ENCODE results near the gene ASCC3.

ASCC3 gene

GRCh38 chr6:100730001-100730980 is 150.8 kb downstream of the ASCC3 start:
- H3K4me3 ChIP-seq (ENCODE audit: low read length) = no peak overlapping the region
- no peak overlapping the region for H3K27ac ChIP-seq (ENCODE audit: low read length)
- no peaks in the 10 kb centered on the region for H3K9me3 ChIP-seq (ENCODE audit: control insufficient read depth, insufficient read depth, low read length)
- no peak for DNase-seq (ENCODE audit: low read depth, low spot score)
- H3K27me3 ChIP-seq (ENCODE audit: control insufficient read depth, insufficient read depth, low read length) = no peaks in the 10 kb centered on the region
- H3K36me3 ChIP-seq (ENCODE audit: control insufficient read depth, insufficient read depth, low read length) = no peaks in the 10 kb centered on the region
- H3K4me1 ChIP-seq (ENCODE audit: control insufficient read depth, insufficient read depth, low read length) = no peaks in the 10 kb centered on the region
- no CpG with 5 or more reads among the region's 7 CpGs for WGBS (ENCODE audit: insufficient coverage, insufficient read length)

GRCh38 chr6:100726666-100727065 is 154.5 kb downstream of the ASCC3 start:
- no peaks in the 10 kb centered on the region for H3K4me1 ChIP-seq (ENCODE audit: control insufficient read depth, insufficient read depth, low read length)
- H3K9me3 ChIP-seq (ENCODE audit: control insufficient read depth, insufficient read depth, low read length) = no peaks in the 10 kb centered on the region
- H3K4me3 ChIP-seq (ENCODE audit: low read length) = no peak overlapping the region
- no CpG with 5 or more reads among the region's 1 CpG for WGBS (ENCODE audit: insufficient coverage, insufficient read length)
- H3K36me3 ChIP-seq (ENCODE audit: control insufficient read depth, insufficient read depth, low read length) = no peaks in the 10 kb centered on the region
- DNase-seq (ENCODE audit: low read depth, low spot score) = no peak
- H3K27ac ChIP-seq (ENCODE audit: low read length) = no peak overlapping the region
- H3K27me3 ChIP-seq (ENCODE audit: control insufficient read depth, insufficient read depth, low read length) = no peaks in the 10 kb centered on the region

- H3K27me3 ChIP-seq (ENCODE audit: control insufficient read depth, insufficient read depth, low read length) = no peaks in the 10 kb centered on the region
- H3K4me3 ChIP-seq (ENCODE audit: low read length) = no peak overlapping the region
- no peaks in the 10 kb centered on the region for H3K4me1 ChIP-seq (ENCODE audit: control insufficient read depth, insufficient read depth, low read length)
- no peaks in the 10 kb centered on the region for H3K36me3 ChIP-seq (ENCODE audit: control insufficient read depth, insufficient read depth, low read length)
- no peak overlapping the region for H3K27ac ChIP-seq (ENCODE audit: low read length)
- DNase-seq (ENCODE audit: low read depth, low spot score) = no peak
- WGBS (ENCODE audit: insufficient coverage, insufficient read length) = no CpG with 5 or more reads among the region's 5 CpGs
- no peaks in the 10 kb centered on the region for H3K9me3 ChIP-seq (ENCODE audit: control insufficient read depth, insufficient read depth, low read length)
Observed at GRCh38 chr6:100724696-100725095, 156.4 kb downstream of the ASCC3 start.

- H3K27me3 ChIP-seq (ENCODE audit: control insufficient read depth, insufficient read depth, low read length) = no peaks in the 10 kb centered on the region
- DNase-seq (ENCODE audit: low read depth, low spot score) = no peak
- no peak overlapping the region for H3K27ac ChIP-seq (ENCODE audit: low read length)
- H3K36me3 ChIP-seq (ENCODE audit: control insufficient read depth, insufficient read depth, low read length) = no peaks in the 10 kb centered on the region
- H3K9me3 ChIP-seq (ENCODE audit: control insufficient read depth, insufficient read depth, low read length) = no peaks in the 10 kb centered on the region
- no CpG with 5 or more reads among the region's 1 CpG for WGBS (ENCODE audit: insufficient coverage, insufficient read length)
- H3K4me1 ChIP-seq (ENCODE audit: control insufficient read depth, insufficient read depth, low read length) = no peaks in the 10 kb centered on the region
- no peak overlapping the region for H3K4me3 ChIP-seq (ENCODE audit: low read length)
Observed at GRCh38 chr6:100724222-100724621, 156.9 kb downstream of the ASCC3 start.

DNA sequence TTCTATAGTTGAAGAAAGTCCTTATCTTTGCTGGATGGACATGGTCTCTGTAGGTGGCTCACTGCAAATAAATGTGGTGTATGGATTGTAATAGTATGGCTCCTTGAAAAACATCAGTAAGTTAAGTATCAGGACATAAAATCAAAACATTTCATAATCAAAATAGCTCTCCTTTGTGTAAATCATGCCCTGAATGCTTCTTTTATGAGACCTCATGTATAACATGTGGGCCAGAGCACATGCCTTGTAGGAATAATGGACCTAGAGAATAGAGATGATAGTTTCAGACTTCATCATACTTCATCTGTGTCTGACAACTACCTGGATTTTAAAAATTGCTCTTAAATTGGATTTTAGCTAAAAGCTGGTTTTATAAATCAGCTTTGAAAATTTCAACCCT is 159.9 kb downstream of the ASCC3 start:
- Histone ChIP-seq H3K4me3 (ENCODE audit: low read length) (no peak overlapping the region), H3K36me3 (ENCODE audit: control insufficient read depth, insufficient read depth, low read length) (no peaks in the 10 kb centered on the region), H3K27me3 (ENCODE audit: control insufficient read depth, insufficient read depth, low read length) (no peaks in the 10 kb centered on the region), H3K27ac (ENCODE audit: low read length) (no peak overlapping the region), H3K9me3 (ENCODE audit: control insufficient read depth, insufficient read depth, low read length) (no peaks in the 10 kb centered on the region), H3K4me1 (ENCODE audit: control insufficient read depth, insufficient read depth, low read length) (no peaks in the 10 kb centered on the region)
- DNase-seq (ENCODE audit: low read depth, low spot score) = no peak

- Histone ChIP-seq H3K4me3 (ENCODE audit: low read length) (no peak overlapping the region), H3K27ac (ENCODE audit: low read length) (no peak overlapping the region), H3K36me3 (ENCODE audit: control insufficient read depth, insufficient read depth, low read length) (no peaks in the 10 kb centered on the region), H3K4me1 (ENCODE audit: control insufficient read depth, insufficient read depth, low read length) (no peaks in the 10 kb centered on the region), H3K9me3 (ENCODE audit: control insufficient read depth, insufficient read depth, low read length) (no peaks in the 10 kb centered on the region), H3K27me3 (ENCODE audit: control insufficient read depth, insufficient read depth, low read length) (no peaks in the 10 kb centered on the region)
- WGBS (ENCODE audit: insufficient coverage, insufficient read length) = no CpG with 5 or more reads among the region's 5 CpGs
- no peak for DNase-seq (ENCODE audit: low read depth, low spot score)
Observed at GRCh38 chr6:100719883-100720682, 161.0 kb downstream of the ASCC3 start.

DNA sequence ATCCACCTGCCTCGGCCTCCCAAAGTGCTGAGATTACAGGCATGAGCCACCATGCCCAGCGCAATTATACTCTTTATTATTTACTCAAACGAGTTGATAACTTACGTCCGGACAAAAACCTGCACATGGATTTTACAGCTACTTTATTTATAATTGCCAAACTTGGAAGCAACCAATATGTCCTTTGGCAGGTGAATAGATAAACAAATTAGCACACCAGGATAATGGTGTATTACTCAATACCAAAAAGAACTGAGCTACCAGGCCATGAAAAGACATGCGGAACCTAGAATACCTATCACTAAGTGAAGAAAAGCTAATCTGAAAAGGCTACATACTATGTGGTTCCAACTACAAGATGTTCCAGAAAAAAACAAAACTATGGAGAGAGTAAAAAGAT is 168.1 kb downstream of the ASCC3 start:
- Histone ChIP-seq H3K4me3 (ENCODE audit: low read length) (no peak overlapping the region), H3K9me3 (ENCODE audit: control insufficient read depth, insufficient read depth, low read length) (no peaks in the 10 kb centered on the region), H3K27me3 (ENCODE audit: control insufficient read depth, insufficient read depth, low read length) (no peaks in the 10 kb centered on the region), H3K27ac (ENCODE audit: low read length) (no peak overlapping the region), H3K36me3 (ENCODE audit: control insufficient read depth, insufficient read depth, low read length) (no peaks in the 10 kb centered on the region), H3K4me1 (ENCODE audit: control insufficient read depth, insufficient read depth, low read length) (no peaks in the 10 kb centered on the region)
- no peak for DNase-seq (ENCODE audit: low read depth, low spot score)
- WGBS (ENCODE audit: insufficient coverage, insufficient read length) = no CpG with 5 or more reads among the region's 6 CpGs

DNA sequence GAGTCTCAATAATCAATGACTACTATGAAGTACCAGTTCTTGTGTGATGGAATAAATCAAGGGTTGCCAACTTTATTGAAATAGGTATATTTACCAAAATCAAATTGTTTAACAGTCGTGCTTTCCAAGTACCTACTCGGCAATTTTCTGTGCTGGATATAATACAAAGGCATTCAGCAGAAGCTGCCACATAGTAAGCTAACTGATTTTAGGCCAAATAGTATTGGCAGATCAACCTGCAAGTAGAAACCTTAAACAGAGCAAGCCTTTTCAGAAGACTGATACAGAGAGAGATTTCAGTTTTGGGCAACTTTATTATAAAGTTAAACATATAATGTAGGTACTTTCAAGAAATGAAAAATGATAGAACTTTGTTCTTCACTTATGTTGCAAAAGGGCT is 174.6 kb downstream of the ASCC3 start:
- whole genome bisulfite sequencing (ENCODE audit: insufficient coverage, insufficient read length) = no CpG with 5 or more reads among the region's 2 CpGs
- H3K4me3 ChIP-seq (ENCODE audit: low read length) = no peak overlapping the region
- H3K9me3 ChIP-seq (ENCODE audit: control insufficient read depth, insufficient read depth, low read length) = no peaks in the 10 kb centered on the region
- H3K27ac ChIP-seq (ENCODE audit: low read length) = no peak overlapping the region
- no peaks in the 10 kb centered on the region for H3K4me1 ChIP-seq (ENCODE audit: control insufficient read depth, insufficient read depth, low read length)
- no peaks in the 10 kb centered on the region for H3K36me3 ChIP-seq (ENCODE audit: control insufficient read depth, insufficient read depth, low read length)
- no peaks in the 10 kb centered on the region for H3K27me3 ChIP-seq (ENCODE audit: control insufficient read depth, insufficient read depth, low read length)
- no peak for DNase-seq (ENCODE audit: low read depth, low spot score)

- DNase-seq (ENCODE audit: low read depth, low spot score) = no peak
Observed at GRCh38 chr6:100704961-100705360, 176.2 kb downstream of the ASCC3 start.

GRCh38 chr6:100701728-100702127 is 179.4 kb downstream of the ASCC3 start:
- Histone ChIP-seq H3K27ac (ENCODE audit: low read length) (no peak overlapping the region), H3K27me3 (ENCODE audit: control insufficient read depth, insufficient read depth, low read length) (no peaks in the 10 kb centered on the region), H3K9me3 (ENCODE audit: control insufficient read depth, insufficient read depth, low read length) (no peaks in the 10 kb centered on the region; the same call in 1 of the 2 replicates), H3K36me3 (ENCODE audit: control insufficient read depth, insufficient read depth, low read length) (no peaks in the 10 kb centered on the region), H3K4me3 (ENCODE audit: low read length) (no peak overlapping the region), H3K4me1 (ENCODE audit: control insufficient read depth, insufficient read depth, low read length) (no peaks in the 10 kb centered on the region)
- DNase-seq (ENCODE audit: low read depth, low spot score) = no peak
- 100% methylated on average over 1 of the region's 2 CpGs for whole genome bisulfite sequencing (ENCODE audit: insufficient coverage, insufficient read length)

More at GRCh38 chr6:100704961-100705360, 176.2 kb downstream of the ASCC3 start:
- H3K27ac ChIP-seq (ENCODE audit: low read length) = no peak overlapping the region
- no peaks in the 10 kb centered on the region for H3K4me1 ChIP-seq (ENCODE audit: control insufficient read depth, insufficient read depth, low read length)
- no peaks in the 10 kb centered on the region for H3K27me3 ChIP-seq (ENCODE audit: control insufficient read depth, insufficient read depth, low read length)
- H3K9me3 ChIP-seq (ENCODE audit: control insufficient read depth, insufficient read depth, low read length) = no peaks in the 10 kb centered on the region; the same call in 1 of the 2 replicates
- no CpG with 5 or more reads among the region's 5 CpGs for WGBS (ENCODE audit: insufficient coverage, insufficient read length)
- no peak overlapping the region for H3K4me3 ChIP-seq (ENCODE audit: low read length)
- H3K36me3 ChIP-seq (ENCODE audit: control insufficient read depth, insufficient read depth, low read length) = no peaks in the 10 kb centered on the region

All from iPS DF 6.9 (cell line).